Astrocyte (in vitro differentiated cells and primary cell): ENCODE results near the gene DCAF5.

ENCODE experiments used
- EZH2 ChIP-seq: IDR thresholded peaks from 2 replicates; pipeline ENCODE4 v1.6.1; 2012; ENCODE audit warnings: mild to moderate bottlenecking, low read length, inconsistent platforms; ENCODE audit not compliant: insufficient read depth
- TF ChIP-seq, protein P1 (sequence below): IDR thresholded peaks from 2 replicates; pipeline ENCODE4 v1.5.1; 2011; ENCODE audit warnings: low read depth, mild to moderate bottlenecking, inconsistent platforms, low read length, moderate library complexity; ENCODE audit not compliant: insufficient read depth

DNA sequence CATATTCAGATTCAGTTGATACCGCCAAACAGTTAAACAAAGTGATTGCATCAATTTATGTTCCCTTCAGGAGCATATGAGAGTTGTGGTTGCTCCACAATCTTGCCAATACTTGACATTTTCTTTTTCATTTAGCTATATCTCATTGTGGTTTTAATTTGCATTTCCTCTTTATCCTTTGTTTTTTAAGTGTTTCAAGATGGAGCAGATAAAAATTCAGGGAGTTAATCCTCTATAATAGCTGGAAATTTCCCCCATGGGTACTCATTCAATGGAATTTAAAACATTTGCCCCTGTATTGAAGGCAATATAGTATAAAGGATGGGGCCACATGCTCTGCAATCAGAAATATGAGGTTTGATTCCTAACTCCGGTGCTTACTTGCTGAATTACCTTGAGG, 37.3 kb upstream of the DCAF5 start:
- TF ChIP-seq, protein P1, sequence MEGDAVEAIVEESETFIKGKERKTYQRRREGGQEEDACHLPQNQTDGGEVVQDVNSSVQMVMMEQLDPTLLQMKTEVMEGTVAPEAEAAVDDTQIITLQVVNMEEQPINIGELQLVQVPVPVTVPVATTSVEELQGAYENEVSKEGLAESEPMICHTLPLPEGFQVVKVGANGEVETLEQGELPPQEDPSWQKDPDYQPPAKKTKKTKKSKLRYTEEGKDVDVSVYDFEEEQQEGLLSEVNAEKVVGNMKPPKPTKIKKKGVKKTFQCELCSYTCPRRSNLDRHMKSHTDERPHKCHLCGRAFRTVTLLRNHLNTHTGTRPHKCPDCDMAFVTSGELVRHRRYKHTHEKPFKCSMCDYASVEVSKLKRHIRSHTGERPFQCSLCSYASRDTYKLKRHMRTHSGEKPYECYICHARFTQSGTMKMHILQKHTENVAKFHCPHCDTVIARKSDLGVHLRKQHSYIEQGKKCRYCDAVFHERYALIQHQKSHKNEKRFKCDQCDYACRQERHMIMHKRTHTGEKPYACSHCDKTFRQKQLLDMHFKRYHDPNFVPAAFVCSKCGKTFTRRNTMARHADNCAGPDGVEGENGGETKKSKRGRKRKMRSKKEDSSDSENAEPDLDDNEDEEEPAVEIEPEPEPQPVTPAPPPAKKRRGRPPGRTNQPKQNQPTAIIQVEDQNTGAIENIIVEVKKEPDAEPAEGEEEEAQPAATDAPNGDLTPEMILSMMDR, result no peak
- no peak for TF ChIP-seq EZH2
